GM21447 (cell line): Measurements from ENCODE around the gene PARD6B.
"Not testable (repeated sequence)": the region's sequence is repeated elsewhere in the genome, so short reads cannot be mapped to it uniquely, and the experiment has no call there.

ENCODE experiments used
- ATAC-seq: cut with Tn5 transposase; IDR thresholded peaks from one replicate; pipeline ENCODE4 v1.9.1; 2021; ENCODE audit not compliant: unreplicated experiment

PARD6B gene

DNA sequence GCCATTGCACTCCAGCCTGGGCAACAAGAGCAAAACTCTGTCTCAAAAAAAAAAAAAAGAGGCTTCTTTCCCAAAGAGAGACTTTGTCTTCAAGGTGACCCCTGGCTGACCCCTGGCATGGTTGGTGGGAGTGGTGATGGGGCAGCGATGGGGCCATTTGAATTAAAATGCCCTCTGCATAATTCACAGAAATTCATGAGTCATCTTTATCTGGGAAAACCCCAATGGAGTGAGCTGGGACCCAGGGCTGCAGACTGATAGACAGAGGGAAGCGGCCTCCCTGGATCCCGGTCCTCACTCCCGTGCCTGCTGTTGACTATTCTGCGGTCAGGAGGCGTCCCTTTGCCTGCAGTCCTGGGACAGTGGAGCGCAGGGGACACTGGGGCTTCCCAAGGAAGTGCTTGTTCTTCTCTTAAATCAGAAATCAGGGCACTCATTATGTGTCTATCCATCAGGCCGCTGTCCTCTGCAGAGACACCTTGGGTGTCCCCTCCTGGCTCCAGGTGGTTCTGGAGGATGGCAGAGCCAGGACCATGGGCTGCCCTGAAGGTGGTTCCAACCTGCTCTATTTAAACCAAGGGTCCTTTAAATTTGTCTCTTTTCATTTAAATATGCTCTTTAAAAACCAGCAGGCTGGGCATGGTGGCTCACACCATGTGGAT, 40.2 kb downstream of the PARD6B start:
- ATAC-seq = not testable (repeated sequence)

DNA sequence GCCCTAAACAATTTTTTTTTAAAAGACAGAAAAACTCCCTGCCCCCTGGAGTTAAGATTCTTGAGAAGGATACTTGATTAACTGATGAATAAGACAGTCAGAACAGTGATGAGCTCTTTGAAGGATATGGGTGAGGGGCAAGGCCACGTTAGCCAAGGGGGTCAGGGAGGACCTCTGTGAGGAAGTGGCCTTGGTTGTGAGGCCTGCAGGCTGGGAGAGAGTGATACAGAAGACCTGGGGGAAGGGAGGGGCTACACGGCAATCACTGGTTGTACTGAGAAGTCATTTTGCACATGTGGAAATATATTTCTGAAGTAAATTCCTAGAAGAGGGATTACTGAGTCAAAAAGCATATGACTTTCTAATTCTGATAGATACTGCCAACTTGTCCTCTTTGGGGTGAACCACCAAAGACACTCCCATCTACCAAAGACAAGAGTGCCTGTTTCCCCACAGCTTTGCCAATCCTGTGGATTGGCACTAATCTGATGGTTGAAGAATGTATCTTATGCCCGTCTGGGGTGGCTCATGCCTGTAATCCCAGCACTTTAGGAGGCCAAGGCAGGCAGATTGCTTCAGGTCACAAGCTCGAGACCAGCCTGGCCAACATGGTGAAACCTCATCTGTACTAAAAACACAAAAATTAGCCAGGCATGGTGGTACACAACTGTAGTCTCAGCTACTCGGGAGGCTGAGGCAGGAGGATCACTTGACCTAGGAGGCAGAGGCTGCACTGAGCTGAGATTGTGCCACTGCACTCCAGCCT, 41.2 kb downstream of the PARD6B start:
- ATAC-seq = no peak

DNA sequence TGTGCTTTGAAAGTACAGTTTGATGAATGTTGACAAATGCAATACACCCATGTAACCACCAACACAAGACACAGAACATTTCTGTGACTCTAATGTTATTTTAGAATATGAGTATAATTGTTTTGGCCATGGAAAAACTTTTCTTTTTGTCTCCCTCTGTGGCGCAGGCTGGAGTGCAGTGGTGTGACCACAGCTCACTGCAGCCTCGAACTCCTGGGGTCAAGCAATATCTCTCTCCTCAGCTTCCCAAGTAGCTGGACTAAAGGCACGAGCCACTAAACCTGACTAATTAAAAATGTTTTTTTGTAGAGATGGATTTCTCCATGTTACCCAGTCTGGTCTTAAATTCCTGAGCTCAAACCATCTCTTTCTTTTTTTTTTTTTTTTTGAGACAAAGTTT, 43.1 kb downstream of the PARD6B start:
- no peak for ATAC-seq

DNA sequence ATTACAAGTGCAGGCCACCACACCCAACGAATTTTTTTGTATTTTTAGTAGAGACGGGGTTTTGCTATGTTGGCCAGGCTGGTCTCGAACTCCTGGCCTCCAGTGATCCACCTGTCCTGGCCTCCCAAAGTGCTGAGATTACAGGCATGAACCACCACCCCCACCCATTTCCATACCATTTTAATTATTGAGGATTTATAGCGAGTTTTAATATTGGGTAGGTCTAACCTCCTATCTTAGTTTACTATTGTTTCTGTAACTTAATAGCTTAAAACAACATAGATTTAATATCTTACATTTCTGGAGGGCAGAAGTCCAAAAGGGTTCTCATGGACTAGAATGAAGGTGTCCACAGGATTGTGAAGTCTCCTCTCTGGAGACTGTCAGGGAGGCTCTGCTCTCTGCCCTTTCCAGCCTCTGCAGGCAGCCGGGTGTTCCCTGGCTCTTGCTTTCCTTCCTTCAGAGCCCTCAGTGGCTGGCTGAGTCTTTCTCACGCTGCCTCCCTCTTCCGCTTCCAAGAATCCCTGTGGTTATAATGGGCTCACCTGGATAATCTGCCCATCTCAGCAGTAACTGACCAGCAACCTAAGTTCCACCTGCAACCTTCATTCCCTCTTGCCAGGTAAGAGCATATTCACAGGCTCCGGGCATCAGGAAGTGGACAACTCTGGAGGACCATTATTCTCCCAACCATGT, 44.9 kb downstream of the PARD6B start:
- ATAC-seq = no peak

DNA sequence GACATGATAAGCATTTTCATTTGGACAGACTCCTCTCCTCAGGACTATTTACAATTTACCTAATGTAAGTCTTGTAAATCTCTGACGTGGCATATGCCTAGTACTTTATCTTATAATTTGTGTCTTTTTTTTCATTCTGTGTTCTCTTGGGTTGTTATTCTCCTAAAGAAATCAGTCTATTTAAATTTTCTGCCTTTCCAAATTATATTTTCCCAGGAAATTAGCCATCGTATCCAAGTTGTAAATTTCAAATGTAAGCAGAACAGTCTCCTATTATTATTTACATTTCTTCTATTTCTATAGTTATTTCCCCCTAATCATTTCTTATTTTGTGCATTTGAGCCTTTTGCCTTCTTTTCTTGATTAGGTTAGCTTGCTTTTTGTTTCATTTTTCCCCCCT, 46.0 kb downstream of the PARD6B start:
- no peak for ATAC-seq

DNA sequence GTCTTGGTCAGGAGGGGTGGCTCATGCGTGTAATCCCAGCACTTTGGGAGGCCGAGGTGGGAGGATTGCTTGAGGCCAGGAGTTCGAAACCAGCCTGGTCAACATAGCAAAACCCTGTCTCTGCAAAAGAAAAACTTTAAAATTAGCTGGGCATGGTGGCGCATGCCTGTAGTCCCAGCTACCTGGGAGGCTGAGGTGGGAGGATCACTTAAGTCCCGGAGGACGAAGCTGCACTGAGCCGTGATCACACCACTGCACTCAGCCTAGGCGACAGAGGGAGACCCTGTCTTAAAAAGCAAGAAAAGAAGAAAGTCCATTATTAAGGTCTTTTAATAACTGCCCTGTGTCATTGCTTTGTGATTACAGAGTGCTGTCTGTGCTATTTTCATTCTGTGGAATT, 47.6 kb downstream of the PARD6B start:
- ATAC-seq = not testable (repeated sequence)

DNA sequence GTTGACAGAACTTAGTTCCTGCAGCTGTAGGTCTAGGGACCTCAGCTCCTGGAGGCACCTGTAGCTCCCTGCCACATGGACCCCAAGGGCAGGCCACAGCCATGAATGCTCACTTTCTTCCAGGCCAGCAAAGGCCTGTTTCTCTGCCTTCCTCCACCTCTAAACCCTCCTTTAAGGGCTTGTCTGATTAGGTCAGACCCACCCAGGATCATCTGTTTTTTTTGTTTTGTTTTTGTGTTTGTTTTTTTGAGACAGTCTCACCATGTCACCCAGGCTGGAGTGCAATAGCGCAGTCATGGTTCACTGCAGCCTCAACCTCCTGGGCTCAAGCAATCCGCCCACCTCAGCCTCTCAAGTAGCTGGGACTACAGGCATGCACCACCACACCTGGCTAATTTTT, 52.0 kb downstream of the PARD6B start:
- ATAC-seq = no peak

DNA sequence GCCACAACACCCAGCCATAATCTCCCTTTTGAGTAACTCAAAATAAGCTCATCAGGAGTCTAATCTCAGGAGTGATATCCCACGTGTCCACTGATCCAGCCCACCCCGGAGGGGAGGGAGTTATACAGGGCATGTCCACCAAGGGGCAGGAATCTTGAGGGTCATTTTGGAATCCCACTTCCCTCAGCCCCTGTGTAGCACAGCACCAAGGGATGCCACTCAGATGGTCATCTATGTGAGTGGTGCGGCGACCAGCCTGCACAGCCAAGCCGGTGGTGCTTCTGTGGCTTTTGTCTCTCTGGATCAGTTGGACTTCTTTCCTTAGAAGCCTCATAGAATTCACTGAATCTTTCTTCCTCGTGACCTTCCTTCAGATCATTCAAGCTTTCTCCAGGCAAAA, 52.5 kb downstream of the PARD6B start:
- no peak for ATAC-seq

DNA sequence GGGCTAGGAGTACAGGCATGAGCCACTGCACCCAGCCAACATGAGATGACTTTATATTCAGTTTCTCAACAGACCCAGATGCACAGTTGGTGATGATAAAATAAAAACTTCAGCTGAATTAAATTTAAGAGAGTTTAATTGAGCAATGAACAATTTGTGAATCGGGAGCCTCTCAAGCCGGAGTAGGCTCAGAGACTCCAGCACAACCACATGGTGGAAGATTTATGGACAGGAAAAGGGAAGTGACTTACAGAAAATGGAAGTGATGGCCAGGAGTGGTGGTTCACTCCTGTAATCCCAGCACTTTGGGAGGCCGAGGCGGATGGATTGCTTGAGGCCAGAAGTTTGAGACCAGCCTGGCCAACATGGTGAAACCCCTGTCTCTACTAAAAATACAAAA, 53.1 kb downstream of the PARD6B start:
- no peak for ATAC-seq

DNA sequence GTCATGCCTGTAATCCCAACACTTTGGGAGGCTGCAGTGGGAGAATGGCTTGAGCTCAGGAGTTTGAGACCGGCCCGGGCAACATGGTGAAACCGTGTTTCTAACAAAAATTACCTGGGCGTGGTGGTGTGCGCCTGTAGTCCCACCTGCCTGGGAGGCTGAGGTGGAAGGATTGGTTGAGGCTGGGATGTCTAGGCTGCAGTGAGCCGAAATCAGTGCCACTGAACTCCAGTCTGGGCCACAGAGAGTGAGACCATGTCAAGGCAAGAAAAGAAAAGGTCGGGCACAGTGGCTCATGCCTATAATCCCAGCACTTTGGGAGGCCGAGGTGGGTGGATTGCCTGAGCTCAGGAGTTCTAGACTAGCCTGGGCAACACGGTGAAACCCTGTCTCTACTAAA, 55.3 kb downstream of the PARD6B start:
- no peak for ATAC-seq

DNA sequence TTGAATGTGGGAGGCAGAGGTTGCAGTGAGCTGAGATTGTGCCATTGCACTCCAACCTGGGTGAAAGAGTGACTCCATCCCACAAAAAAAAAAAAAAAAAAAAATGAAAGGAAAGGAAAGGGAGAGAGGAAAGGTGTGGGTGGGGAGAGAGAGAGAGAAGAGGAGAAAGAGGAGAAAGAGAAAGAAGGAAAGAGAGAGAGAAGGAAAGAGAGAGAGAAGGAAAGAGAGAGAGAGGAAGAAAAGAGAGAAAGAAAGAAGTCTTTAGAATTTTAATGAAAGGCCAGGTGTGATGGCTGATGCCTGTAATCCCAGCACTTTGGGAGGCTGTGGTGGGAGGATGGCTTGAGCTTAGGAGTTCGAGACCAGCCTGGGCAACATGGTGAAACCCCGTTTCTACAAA, 55.8 kb downstream of the PARD6B start:
- no peak for ATAC-seq

DNA sequence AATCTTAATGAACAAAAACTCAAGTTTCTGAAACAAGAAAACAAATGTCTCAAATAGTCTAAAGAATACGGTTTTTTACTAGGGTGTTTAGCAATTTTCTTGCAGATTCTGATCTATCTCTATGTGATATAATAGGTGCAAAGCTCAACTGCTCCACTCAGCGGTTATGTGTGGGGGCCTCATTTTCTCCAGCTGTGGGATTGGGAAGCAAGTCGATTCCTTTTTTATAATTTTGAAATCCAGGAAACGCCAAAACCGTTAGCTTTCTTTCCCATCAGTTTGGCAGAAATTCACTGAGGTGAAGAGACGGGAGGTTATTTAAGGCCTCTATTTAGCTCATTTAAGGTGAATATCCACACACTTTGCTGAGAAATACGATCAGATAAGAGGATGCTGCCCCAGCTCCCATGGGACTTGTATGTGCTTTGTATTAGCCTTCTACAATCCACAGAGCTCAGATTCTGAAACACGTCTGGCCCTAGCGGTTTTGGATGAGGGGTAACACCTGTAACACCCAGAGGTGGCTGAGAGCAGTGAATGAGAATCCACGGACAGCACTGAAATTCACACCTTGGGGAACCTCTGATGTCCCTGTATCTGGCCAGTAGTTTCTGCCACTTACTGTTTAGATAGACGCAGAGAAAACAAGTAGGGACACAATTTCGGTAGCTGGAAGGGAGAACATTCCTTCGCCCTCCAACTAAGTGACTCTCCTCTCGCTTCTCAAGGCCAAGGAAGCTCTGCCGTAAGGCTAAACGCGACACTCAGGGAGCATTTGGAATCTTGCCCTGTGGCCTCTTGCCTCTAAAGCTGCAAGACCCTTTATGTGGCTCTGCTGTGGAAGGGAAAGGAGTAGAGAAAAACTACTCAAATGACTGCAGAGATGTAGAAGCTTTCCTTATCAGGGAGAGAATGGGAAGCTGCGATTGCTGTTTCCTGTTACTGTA, 56.9 kb downstream of the PARD6B start:
- no peak for ATAC-seq

DNA sequence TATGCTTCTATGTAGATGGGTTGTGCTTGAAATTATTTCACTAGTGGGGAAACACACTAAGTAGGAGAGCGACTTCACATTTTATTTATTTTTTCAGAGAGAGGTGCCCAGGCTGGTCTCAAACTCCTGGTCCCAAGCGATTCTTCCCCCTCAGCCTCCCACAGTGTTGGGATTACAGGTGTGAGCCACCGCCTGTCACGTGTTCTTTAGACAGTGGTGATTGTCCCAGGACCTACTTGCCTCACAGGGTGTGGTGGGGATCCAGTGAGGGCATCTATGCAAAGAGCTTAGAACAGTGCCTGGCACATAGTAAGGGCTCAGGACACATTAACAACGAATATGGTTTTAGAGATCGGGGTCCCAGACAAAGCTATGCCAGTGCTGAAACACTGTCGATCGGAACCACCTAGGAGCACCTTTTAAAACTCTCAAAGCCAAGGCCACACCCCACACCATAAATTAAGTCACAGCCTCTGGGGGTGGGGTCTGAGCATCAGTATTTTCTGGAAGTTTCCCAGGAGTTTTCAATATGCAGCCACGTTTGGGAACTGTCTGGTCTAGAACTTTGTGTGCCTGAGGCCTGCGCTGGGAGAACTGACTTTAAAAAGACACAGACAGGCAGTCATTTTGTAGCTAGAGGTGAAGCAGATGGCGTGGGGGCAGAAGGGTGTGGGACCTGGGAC, 58.7 kb downstream of the PARD6B start:
- ATAC-seq = no peak

DNA sequence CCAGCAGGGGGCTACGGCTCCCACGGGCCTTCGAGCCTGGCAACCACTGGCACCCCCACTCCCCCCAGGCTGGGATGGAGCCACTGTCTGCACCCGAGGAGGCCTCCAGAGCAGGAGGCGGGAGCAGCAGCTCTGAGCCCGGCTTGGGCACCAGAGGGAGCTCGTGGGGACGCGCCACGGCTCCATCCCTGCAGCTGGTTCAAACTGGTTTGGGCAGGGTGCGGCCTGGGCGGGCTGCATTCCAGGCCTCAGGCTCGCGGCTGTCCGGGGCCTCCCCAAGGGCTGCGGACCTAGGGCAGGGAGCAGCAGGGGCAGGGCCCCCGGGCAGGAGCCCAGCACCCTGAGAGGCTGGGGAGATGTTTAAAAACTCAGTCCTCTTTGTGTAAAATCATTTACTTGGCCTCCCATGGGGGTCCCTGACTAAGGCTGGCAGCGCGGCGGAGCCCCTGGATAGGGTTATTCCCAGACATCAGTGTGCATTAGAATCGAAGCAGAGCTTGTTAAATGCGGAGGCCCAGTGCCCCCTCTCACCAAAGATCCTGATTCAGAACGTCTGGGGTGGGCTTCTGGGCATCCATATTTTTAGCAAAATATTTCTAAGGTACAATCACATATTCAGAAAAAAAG, 59.4 kb downstream of the PARD6B start:
- ATAC-seq = peak; percentile 52

DNA sequence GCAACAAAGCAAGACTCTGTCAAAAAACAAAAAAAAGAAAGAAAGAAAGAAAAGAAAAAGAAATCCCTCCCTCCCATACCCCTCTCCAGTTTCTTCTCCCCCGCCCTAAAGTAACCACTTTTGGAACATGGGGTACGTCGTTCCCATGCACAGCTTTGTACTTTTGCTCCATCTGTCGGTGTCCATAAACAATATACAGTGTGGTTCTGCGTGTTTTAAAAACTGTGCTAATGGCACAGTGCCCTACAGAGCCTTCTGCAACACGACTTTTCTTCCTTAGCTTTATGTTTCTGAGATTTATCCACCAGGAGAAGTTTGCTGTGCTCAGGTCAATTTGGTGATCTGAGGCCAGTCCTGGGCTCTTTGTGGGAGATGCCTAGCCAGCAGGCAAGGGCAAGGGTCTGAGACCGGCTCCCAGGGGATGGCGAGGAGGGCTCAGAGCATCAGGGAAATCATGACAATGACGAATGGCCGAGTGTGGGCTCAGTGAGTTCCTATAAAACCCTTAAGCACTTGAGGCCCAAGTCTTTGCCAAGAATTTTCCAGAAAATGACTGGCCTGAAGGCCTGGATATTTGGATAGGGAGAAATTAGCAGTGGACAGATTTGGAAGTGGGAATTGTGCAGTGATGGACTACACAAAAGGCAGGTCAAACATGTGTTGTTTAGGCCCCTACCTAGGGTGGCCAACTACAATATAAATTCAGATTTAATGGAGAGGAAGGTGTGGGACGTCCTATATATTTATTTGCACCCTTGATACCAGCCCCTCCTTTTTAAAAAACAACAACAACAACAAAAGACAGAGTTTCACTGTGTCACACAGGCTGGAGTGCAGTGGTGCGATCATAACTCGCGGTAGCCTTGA, 61.6 kb downstream of the PARD6B start:
- no peak for ATAC-seq

DNA sequence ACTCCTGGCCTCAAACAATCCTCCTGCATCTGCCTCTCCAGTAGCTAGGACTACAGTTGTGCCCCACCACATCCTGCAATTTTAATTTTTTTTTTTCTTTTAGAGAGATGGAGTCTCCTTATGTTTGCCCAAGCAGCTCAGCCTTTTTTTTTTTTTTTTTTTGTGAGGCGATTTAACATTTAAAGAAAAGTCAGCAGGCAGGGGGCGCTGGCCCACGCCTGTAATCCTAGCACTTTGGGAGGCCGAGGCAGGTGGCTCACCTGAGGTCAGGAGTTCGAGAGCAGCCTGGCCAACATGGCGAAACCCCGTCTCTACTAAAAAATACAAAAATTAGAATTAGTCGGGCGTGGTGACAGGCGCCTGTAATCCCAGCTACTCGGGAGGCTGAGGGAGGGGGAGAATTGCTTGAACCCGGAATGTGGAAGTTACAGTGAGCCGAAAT, 62.2 kb downstream of the PARD6B start:
- ATAC-seq = not testable (repeated sequence)

DNA sequence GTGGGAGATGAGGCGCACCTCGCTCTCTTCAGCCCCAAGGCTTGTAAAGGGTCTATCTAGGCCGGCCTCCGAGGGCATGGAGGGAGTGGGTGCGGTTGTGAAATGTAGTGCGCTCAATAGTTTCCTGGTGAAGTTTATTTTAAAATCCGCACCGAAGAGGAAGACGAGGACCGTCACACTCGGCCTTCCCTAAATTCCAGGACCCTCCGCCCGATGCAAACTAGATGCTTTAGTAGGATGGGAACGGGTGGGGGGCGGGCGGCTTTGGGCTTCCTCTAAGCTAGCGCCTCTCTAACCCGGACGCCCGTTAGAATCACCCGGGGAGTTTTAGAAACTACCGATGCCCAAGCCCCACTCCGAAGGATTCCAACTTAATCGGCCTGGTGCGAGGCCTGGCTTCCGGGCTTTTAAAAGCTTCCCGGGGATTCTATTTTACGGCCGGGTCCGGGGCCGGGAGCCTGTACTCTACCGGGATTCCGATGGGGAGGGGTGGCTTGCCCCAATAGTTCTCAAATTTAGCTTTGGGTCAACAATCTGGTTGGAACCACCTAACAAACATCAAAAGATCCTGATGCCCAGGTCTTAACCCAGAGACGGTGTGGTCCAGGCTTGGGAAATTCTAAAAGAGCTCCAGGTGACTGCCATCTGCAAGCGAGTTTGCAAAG, 62.9 kb downstream of the PARD6B start:
- ATAC-seq = peak; percentile 0

DNA sequence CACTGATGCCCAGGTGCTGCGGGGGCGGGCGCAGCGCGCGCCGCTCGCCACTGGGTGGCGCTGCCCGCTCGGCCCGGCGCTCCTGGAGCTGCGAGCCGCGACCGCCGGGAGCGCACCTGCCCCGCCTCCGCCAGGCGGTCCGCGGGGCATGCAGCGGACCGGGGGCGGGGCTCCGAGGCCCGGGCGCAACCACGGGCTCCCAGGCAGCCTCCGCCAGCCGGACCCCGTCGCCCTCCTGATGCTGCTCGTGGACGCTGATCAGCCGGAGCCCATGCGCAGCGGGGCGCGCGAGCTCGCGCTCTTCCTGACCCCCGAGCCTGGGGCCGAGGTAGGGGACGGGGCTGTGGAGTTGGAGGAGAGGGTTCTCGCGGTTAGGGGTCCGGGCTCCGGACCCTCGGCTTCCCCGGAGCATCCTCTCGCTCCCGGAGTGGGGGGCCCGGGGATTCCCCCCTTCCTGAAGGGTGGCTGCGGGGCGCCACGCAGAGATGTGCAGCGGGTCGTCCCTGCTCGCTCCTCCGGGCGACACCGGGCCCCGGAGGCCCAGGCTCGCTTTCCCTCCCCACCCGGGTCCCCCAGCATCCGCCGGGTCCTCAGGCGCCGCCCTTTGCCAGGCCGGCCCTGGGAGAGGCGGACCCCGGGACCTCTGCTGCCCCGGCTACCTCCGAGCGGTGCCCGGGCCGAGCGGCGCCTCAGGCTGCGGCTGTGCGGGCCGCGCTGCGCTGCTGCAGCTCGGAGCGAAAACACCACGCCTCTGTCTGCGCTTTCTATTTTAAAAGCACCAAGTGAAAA, 63.7 kb downstream of the PARD6B start, which contains the start of gene BCAS4:
Gene BCAS4, plus strand, starts transcription at position 216 of the 789 bp plus-strand sequence. Its CDS starts 23 bp downstream, at position 239.
- ATAC-seq = peak; percentile 44
